Measurements from ENCODE around the gene PRR27. TPM values are rescaled to one million over a fixed set of nuclear protein-coding genes. Genes with fewer than 3 reads are reported as not detected.

Gene PRR27
- total and polyA plus RNA-seq, 2 donors (not counting 3 experiments of a cell fraction or from before 2014, with no cell fraction given): not detected

DNA sequence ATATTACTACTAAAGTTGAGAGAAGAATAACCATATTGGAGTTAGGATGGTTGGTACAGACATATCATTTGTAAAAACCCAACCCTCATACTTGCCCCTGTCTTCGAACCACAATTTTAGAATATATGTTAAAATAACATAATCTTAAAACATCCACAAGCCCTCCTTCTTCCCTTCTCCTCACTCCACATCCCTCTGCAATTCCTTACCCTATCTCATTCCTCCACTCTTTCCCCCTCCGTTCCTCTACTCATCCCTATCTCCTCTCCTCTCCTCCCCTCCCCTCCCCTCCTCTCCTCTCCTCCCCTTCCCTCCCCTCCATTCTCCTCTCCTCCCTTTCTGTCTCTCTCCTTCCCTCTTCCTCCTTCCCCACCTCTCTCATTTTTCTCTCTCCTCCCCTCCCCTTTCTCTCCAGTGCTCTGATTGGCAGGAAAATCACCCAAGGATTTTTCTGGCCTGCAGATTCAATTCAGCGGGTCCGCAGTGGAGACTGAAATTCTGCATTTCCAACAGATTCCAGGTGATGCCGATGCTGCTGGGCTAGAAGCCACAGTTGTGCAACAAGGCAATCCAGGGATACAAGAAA is 24.1 kb downstream of the PRR27 start:
- FAIRE-seq: no peak
- POLR2A ChIA-PET: no interaction called here
- Histone ChIP-seq H3K4me3 (replicated peaks in 1 of 3; ENCODE audit: insufficient read depth in 1 of 3, low read depth in 1 of 3, low read length in 3 of 3) (no peak overlapping the region), H3K4me1 (ENCODE audit: control insufficient read depth, extremely low read depth, insufficient read depth, low read length) (no peaks in the 10 kb centered on the region), H3K9me3 (replicated peaks; ENCODE audit: control insufficient read depth, insufficient read depth, low read length) (no peaks in the 10 kb centered on the region), H2AFZ (ENCODE audit: low read depth, low read length) (no peak overlapping the region), H3K27ac (ENCODE audit: insufficient read depth, low read depth, low read length) (no peak overlapping the region), H3K27me3 (ENCODE audit: control insufficient read depth in 2 of 2, insufficient read depth in 2 of 2, low read length in 2 of 2) (peaks cover 0 to 2% of the 10 kb centered on the region in 2 experiments), H3K9ac (replicated peaks; ENCODE audit: extremely low read depth, insufficient read depth, low read length) (no peak overlapping the region), H3K9me1 (replicated peaks; ENCODE audit: control insufficient read depth, extremely low read depth, insufficient read depth, low read length) (no peaks in the 10 kb centered on the region), H3K4me2 (ENCODE audit: insufficient read depth, low read length) (no peak overlapping the region), H3K36me3 (ENCODE audit: control insufficient read depth in 2 of 2, extremely low read depth in 1 of 2, insufficient read depth in 2 of 2, low read length in 2 of 2) (no peaks in the 10 kb centered on the region), H4K20me1 (replicated peaks; ENCODE audit: control insufficient read depth, extremely low read depth, insufficient read depth, low read length) (no peaks in the 10 kb centered on the region), H3K79me2 (ENCODE audit: control insufficient read depth, insufficient read depth, low read length) (no peaks in the 10 kb centered on the region)
- CTCF ChIA-PET: no interaction called here
- TF ChIP-seq POLR2A (IDR thresholded peaks at IDR 0.05; ENCODE audit: low read depth, low read length): no peak
- no peak for TF ChIP-seq MYC (IDR thresholded peaks at IDR 0.05; ENCODE audit: low read depth, low read length)
- no peak for TF ChIP-seq FOS (IDR thresholded peaks at IDR 0.05; ENCODE audit: borderline replicate concordance, insufficient read depth, low read length)
- no peak for TF ChIP-seq EZH2 (IDR thresholded peaks at IDR 0.05; ENCODE audit: borderline replicate concordance, low read depth, low read length, severe bottlenecking)
- intact Hi-C loops (cut with micrococcal nuclease) (no loop called here), dilution Hi-C loops (cut with MboI; ENCODE audit: extremely low pct_ligation_motif_present, low sequenced_read_pairs) (no loop called here)
- DNase-seq (ENCODE audit: low read depth, low spot score): no peak
- no TSS peak for BruUV-seq (replicated peaks)

DNA sequence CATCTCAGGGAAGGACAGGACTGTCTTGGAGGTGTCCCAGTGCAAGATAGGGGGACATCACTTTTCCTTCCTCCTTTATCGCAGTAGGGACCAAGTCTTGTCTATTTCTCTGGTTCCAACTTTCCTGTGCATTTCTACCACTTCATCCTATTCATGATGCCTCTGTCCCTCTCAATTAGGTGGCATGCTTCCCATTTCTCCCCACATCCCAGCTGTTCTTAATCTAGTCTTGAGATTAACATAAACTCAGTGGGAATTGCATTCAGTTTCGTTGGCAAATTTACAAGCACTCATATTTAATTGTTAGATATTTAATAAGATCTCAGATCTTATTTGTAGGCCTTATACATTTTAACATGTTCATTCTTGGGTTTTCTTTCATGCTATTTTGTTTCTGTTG is 25.8 kb downstream of the PRR27 start:
- no peaks in the 10 kb centered on the region for H3K27me3 ChIP-seq (ENCODE audit: control insufficient read depth in 2 of 2, insufficient read depth in 2 of 2, low read length in 2 of 2)
- no peak overlapping the region for H3K4me2 ChIP-seq (ENCODE audit: insufficient read depth, low read length)
- dilution Hi-C loops (cut with MboI; ENCODE audit: extremely low pct_ligation_motif_present, low sequenced_read_pairs) (no loop called here), intact Hi-C loops (cut with micrococcal nuclease) (no loop called here)
- FAIRE-seq (no peak), DNase-seq (ENCODE audit: low read depth, low spot score) (no peak)
- TF ChIP-seq, protein P1, sequence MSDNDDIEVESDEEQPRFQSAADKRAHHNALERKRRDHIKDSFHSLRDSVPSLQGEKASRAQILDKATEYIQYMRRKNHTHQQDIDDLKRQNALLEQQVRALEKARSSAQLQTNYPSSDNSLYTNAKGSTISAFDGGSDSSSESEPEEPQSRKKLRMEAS (IDR thresholded peaks at IDR 0.05; ENCODE audit: insufficient read depth, insufficient read length): no peak
- no peak for TF ChIP-seq GATA2 (IDR thresholded peaks at IDR 0.05; ENCODE audit: insufficient read depth, insufficient read length, low read depth, low read length)
- TF ChIP-seq, protein P2, sequence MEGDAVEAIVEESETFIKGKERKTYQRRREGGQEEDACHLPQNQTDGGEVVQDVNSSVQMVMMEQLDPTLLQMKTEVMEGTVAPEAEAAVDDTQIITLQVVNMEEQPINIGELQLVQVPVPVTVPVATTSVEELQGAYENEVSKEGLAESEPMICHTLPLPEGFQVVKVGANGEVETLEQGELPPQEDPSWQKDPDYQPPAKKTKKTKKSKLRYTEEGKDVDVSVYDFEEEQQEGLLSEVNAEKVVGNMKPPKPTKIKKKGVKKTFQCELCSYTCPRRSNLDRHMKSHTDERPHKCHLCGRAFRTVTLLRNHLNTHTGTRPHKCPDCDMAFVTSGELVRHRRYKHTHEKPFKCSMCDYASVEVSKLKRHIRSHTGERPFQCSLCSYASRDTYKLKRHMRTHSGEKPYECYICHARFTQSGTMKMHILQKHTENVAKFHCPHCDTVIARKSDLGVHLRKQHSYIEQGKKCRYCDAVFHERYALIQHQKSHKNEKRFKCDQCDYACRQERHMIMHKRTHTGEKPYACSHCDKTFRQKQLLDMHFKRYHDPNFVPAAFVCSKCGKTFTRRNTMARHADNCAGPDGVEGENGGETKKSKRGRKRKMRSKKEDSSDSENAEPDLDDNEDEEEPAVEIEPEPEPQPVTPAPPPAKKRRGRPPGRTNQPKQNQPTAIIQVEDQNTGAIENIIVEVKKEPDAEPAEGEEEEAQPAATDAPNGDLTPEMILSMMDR (IDR thresholded peaks at IDR 0.05; ENCODE audit: extremely low read depth in 1 of 2, insufficient read depth in 1 of 2, low read depth in 1 of 2, low read length in 2 of 2): no peak
- no peak for TF ChIP-seq MYC (IDR thresholded peaks at IDR 0.05; ENCODE audit: low read depth, low read length)
- no peak for TF ChIP-seq JUN (IDR thresholded peaks at IDR 0.05; ENCODE audit: borderline replicate concordance, insufficient read depth, insufficient read length, low read depth)
- no peak for TF ChIP-seq EZH2 (IDR thresholded peaks at IDR 0.05; ENCODE audit: borderline replicate concordance, low read depth, low read length, severe bottlenecking)
- no peak for TF ChIP-seq POLR2AphosphoS5 (IDR thresholded peaks at IDR 0.05; ENCODE audit: insufficient read depth, low read depth, low read length)
- no peak for TF ChIP-seq POLR2A (IDR thresholded peaks at IDR 0.05; ENCODE audit: low read depth, low read length)
- no peak for TF ChIP-seq FOS (IDR thresholded peaks at IDR 0.05; ENCODE audit: borderline replicate concordance, insufficient read depth, low read length)
- H4K20me1 ChIP-seq (replicated peaks; ENCODE audit: control insufficient read depth, extremely low read depth, insufficient read depth, low read length): no peaks in the 10 kb centered on the region
- no peaks in the 10 kb centered on the region for H3K4me1 ChIP-seq (ENCODE audit: control insufficient read depth, extremely low read depth, insufficient read depth, low read length)
- no peaks in the 10 kb centered on the region for H3K9me1 ChIP-seq (replicated peaks; ENCODE audit: control insufficient read depth, extremely low read depth, insufficient read depth, low read length)
- H3K27ac ChIP-seq (ENCODE audit: insufficient read depth, low read depth, low read length): no peak overlapping the region
- ChIA-PET CTCF (interaction anchor here (1.1 kb wide), 1 partner anchor 489 kb away, joined by 3 read pairs; no protein-coding TSS in a partner anchor), POLR2A (no interaction called here)
- no peaks in the 10 kb centered on the region for H3K79me2 ChIP-seq (ENCODE audit: control insufficient read depth, insufficient read depth, low read length)
- no peaks in the 10 kb centered on the region for H3K9me3 ChIP-seq (replicated peaks; ENCODE audit: control insufficient read depth, insufficient read depth, low read length)
- H3K36me3 ChIP-seq (ENCODE audit: control insufficient read depth in 2 of 2, extremely low read depth in 1 of 2, insufficient read depth in 2 of 2, low read length in 2 of 2): no peaks in the 10 kb centered on the region
- no peak overlapping the region for H3K9ac ChIP-seq (replicated peaks; ENCODE audit: extremely low read depth, insufficient read depth, low read length)
- no peak overlapping the region for H2AFZ ChIP-seq (ENCODE audit: low read depth, low read length)
- H3K4me3 ChIP-seq (replicated peaks in 1 of 3; ENCODE audit: insufficient read depth in 1 of 3, low read depth in 1 of 3, low read length in 3 of 3): no peak overlapping the region
- no TSS peak for BruUV-seq (replicated peaks)

Data from endothelial cell of umbilical vein (primary cell).